ENCODE results near the gene IFIT1.
"Not testable (repeated sequence)": the region's sequence is repeated elsewhere in the genome, so short reads cannot be mapped to it uniquely, and the experiment has no call there.

IFIT1 gene

GRCh38 chr10:89391907-89392756 lies at the start of gene IFIT1:
Gene IFIT1 (plus strand): TSS chr10:89392623. CDS start chr10:89392713, 90 bp downstream.
- peak; percentile 19 for DNase-seq (ENCODE audit: low spot score)

GRCh38 chr10:89343089-89343767 lies 49.2 kb upstream of the IFIT1 start:
- no peak for DNase-seq (ENCODE audit: low spot score)

GRCh38 chr10:89344156-89344555 lies 48.3 kb upstream of the IFIT1 start:
- no peak for DNase-seq (ENCODE audit: low spot score)

- no peak for DNase-seq (ENCODE audit: low spot score)
Measured at GRCh38 chr10:89345367-89346000, 46.9 kb upstream of the IFIT1 start.

- DNase-seq (ENCODE audit: low spot score), result no peak
Measured at GRCh38 chr10:89346405-89347254, 45.8 kb upstream of the IFIT1 start.

- no peak for DNase-seq (ENCODE audit: low spot score)
Measured at GRCh38 chr10:89347701-89348457, 44.5 kb upstream of the IFIT1 start.

GRCh38 chr10:89348481-89348880 lies 43.9 kb upstream of the IFIT1 start:
- DNase-seq (ENCODE audit: low spot score), result no peak

- no peak for DNase-seq (ENCODE audit: low spot score)
Measured at GRCh38 chr10:89348975-89349374, 43.4 kb upstream of the IFIT1 start.

- DNase-seq (ENCODE audit: low spot score), result not testable (repeated sequence)
Measured at GRCh38 chr10:89350631-89351315, 41.6 kb upstream of the IFIT1 start.

GRCh38 chr10:89351412-89351779 lies 41.0 kb upstream of the IFIT1 start:
- DNase-seq (ENCODE audit: low spot score), result no peak

- DNase-seq (ENCODE audit: low spot score), result no peak
Measured at GRCh38 chr10:89351780-89352597, 40.4 kb upstream of the IFIT1 start.

- no peak for DNase-seq (ENCODE audit: low spot score)
Measured at GRCh38 chr10:89352802-89353201, 39.6 kb upstream of the IFIT1 start.

- DNase-seq (ENCODE audit: low spot score), result no peak
Measured at GRCh38 chr10:89355394-89355931, 37.0 kb upstream of the IFIT1 start.

- DNase-seq (ENCODE audit: low spot score), result no peak
Measured at GRCh38 chr10:89357096-89357495, 35.3 kb upstream of the IFIT1 start.

GRCh38 chr10:89357975-89358374 lies 34.4 kb upstream of the IFIT1 start:
- no peak for DNase-seq (ENCODE audit: low spot score)

GRCh38 chr10:89360157-89360556 lies 32.3 kb upstream of the IFIT1 start:
- DNase-seq (ENCODE audit: low spot score), result no peak

- DNase-seq (ENCODE audit: low spot score), result no peak
Measured at GRCh38 chr10:89362929-89363328, 29.5 kb upstream of the IFIT1 start.

- DNase-seq (ENCODE audit: low spot score), result no peak
Measured at GRCh38 chr10:89363729-89364442, 28.5 kb upstream of the IFIT1 start.

GRCh38 chr10:89364531-89364930 lies 27.9 kb upstream of the IFIT1 start:
- no peak for DNase-seq (ENCODE audit: low spot score)
